ENCODE data around the gene NKAIN2.

Gene NKAIN2

GRCh38 chr6:124797224-124797623 is 993.6 kb downstream of the NKAIN2 start:
- no peak for DNase-seq (ENCODE audit: low read depth in 2 of 3, low spot score in 1 of 3)

GRCh38 chr6:124798942-124799496 is 995.4 kb downstream of the NKAIN2 start:
- DNase-seq (ENCODE audit: low read depth in 2 of 3, low spot score in 1 of 3), result no peak

GRCh38 chr6:124799638-124800037 is 996.0 kb downstream of the NKAIN2 start:
- DNase-seq (ENCODE audit: low read depth in 2 of 3, low spot score in 1 of 3), result no peak

- DNase-seq (ENCODE audit: low read depth in 2 of 3, low spot score in 1 of 3), result no peak
These were observed 996.6 kb downstream of the NKAIN2 start for GRCh38 chr6:124800222-124800621.

GRCh38 chr6:124812067-124812466 is 1008.4 kb downstream of the NKAIN2 start:
- DNase-seq (ENCODE audit: low read depth in 2 of 3, low spot score in 1 of 3), result no peak

- no peak for DNase-seq (ENCODE audit: low read depth in 2 of 3, low spot score in 1 of 3)
These were observed 1015.7 kb downstream of the NKAIN2 start for GRCh38 chr6:124819346-124819745.

GRCh38 chr6:124822204-124822613 is 1018.5 kb downstream of the NKAIN2 start:
- no peak for DNase-seq (ENCODE audit: low read depth in 2 of 3, low spot score in 1 of 3)

- DNase-seq (ENCODE audit: low read depth in 2 of 3, low spot score in 1 of 3), result no peak
These were observed 1019.1 kb downstream of the NKAIN2 start for GRCh38 chr6:124822721-124823120.

GRCh38 chr6:124823240-124824111 is 1019.8 kb downstream of the NKAIN2 start:
- DNase-seq (ENCODE audit: low read depth in 2 of 3, low spot score in 1 of 3), result no peak

GRCh38 chr6:124825564-124825963 is 1021.9 kb downstream of the NKAIN2 start:
- no peak for DNase-seq (ENCODE audit: low read depth in 2 of 3, low spot score in 1 of 3)

GRCh38 chr6:124829822-124830221 is 1026.2 kb downstream of the NKAIN2 start:
- DNase-seq (ENCODE audit: low read depth in 2 of 3, low spot score in 1 of 3), result no peak

GRCh38 chr6:124830506-124830905 is 1026.8 kb downstream of the NKAIN2 start:
- no peak for DNase-seq (ENCODE audit: low read depth in 2 of 3, low spot score in 1 of 3)

GRCh38 chr6:124854338-124854922 is 1050.8 kb downstream of the NKAIN2 start:
- DNase-seq (ENCODE audit: low read depth in 2 of 3, low spot score in 1 of 3), result no peak

GRCh38 chr6:124857746-124858145 is 1054.1 kb downstream of the NKAIN2 start:
- DNase-seq (ENCODE audit: low read depth in 2 of 3, low spot score in 1 of 3), result no peak

- no peak for DNase-seq (ENCODE audit: low read depth in 2 of 3, low spot score in 1 of 3)
These were observed 1054.9 kb downstream of the NKAIN2 start for GRCh38 chr6:124858564-124858963.

GRCh38 chr6:124859366-124859765 is 1055.7 kb downstream of the NKAIN2 start:
- DNase-seq (ENCODE audit: low read depth in 2 of 3, low spot score in 1 of 3), result no peak

GRCh38 chr6:124866040-124866439 is 1062.4 kb downstream of the NKAIN2 start:
- no peak for DNase-seq (ENCODE audit: low read depth in 2 of 3, low spot score in 1 of 3)

GRCh38 chr6:124867121-124867520 is 1063.5 kb downstream of the NKAIN2 start:
- DNase-seq (ENCODE audit: low read depth in 2 of 3, low spot score in 1 of 3), result no peak

- DNase-seq (ENCODE audit: low read depth in 2 of 3, low spot score in 1 of 3), result no peak
These were observed 1064.8 kb downstream of the NKAIN2 start for GRCh38 chr6:124868481-124868880.

GRCh38 chr6:124869416-124869815 is 1065.8 kb downstream of the NKAIN2 start:
- DNase-seq (ENCODE audit: low read depth in 2 of 3, low spot score in 1 of 3), result no peak

- DNase-seq (ENCODE audit: low read depth in 2 of 3, low spot score in 1 of 3), result no peak
These were observed 1067.2 kb downstream of the NKAIN2 start for GRCh38 chr6:124870611-124871459.

Data from stimulated activated CD4-positive, alpha-beta T cell treated with anti-CD3 and anti-CD28 coated beads, Interleukin-12 subunit alpha, Interleukin-12 subunit beta, amount 100 ng/mL, for 48 hours (primary cell).